ENCODE data around the gene TGM6.
"Not testable (repeated sequence)": the region's sequence is repeated elsewhere in the genome, so short reads cannot be mapped to it uniquely, and the experiment has no call there.

Gene TGM6

GRCh38 chr20:2398449-2398848 lies 17.7 kb downstream of the TGM6 start:
- no peak for DNase-seq (ENCODE audit: low read depth in 3 of 3)

GRCh38 chr20:2399390-2399789 lies 18.7 kb downstream of the TGM6 start:
- no peak for DNase-seq (ENCODE audit: low read depth in 3 of 3)

- no peak for DNase-seq (ENCODE audit: low read depth in 3 of 3)
Measured at GRCh38 chr20:2400290-2400689, 19.6 kb downstream of the TGM6 start.

- DNase-seq (ENCODE audit: low read depth in 3 of 3), result no peak
Measured at GRCh38 chr20:2401527-2401926, 20.8 kb downstream of the TGM6 start.

GRCh38 chr20:2402271-2402980 lies 21.7 kb downstream of the TGM6 start:
- DNase-seq (ENCODE audit: low read depth in 3 of 3), result no peak

- DNase-seq (ENCODE audit: low read depth in 3 of 3), result no peak
Measured at GRCh38 chr20:2403291-2404052, 22.8 kb downstream of the TGM6 start.

- DNase-seq (ENCODE audit: low read depth in 3 of 3), result no peak
Measured at GRCh38 chr20:2405693-2406065, 25.0 kb downstream of the TGM6 start.

GRCh38 chr20:2407355-2407754 lies 26.7 kb downstream of the TGM6 start:
- not testable (repeated sequence) for DNase-seq (ENCODE audit: low read depth in 3 of 3)

GRCh38 chr20:2408111-2408510 lies 27.4 kb downstream of the TGM6 start:
- DNase-seq (ENCODE audit: low read depth in 3 of 3), result no peak

GRCh38 chr20:2416541-2417212 lies 36.0 kb downstream of the TGM6 start:
- DNase-seq (ENCODE audit: low read depth in 3 of 3), result no peak

- no peak for DNase-seq (ENCODE audit: low read depth in 3 of 3)
Measured at GRCh38 chr20:2417213-2417541, 36.5 kb downstream of the TGM6 start.

GRCh38 chr20:2418388-2418787 lies 37.7 kb downstream of the TGM6 start:
- DNase-seq (ENCODE audit: low read depth in 3 of 3), result no peak

GRCh38 chr20:2420510-2420909 lies 39.8 kb downstream of the TGM6 start:
- DNase-seq (ENCODE audit: low read depth in 3 of 3), result no peak

GRCh38 chr20:2421247-2421646 lies 40.5 kb downstream of the TGM6 start:
- DNase-seq (ENCODE audit: low read depth in 3 of 3), result no peak

GRCh38 chr20:2429051-2429450 lies 48.4 kb downstream of the TGM6 start:
- DNase-seq (ENCODE audit: low read depth in 3 of 3), result no peak

GRCh38 chr20:2430538-2430937 lies 49.8 kb downstream of the TGM6 start:
- DNase-seq (ENCODE audit: low read depth in 3 of 3), result no peak

- DNase-seq (ENCODE audit: low read depth in 3 of 3), result no peak
Measured at GRCh38 chr20:2431185-2431584, 50.5 kb downstream of the TGM6 start.

GRCh38 chr20:2446845-2447244 lies 66.1 kb downstream of the TGM6 start:
- DNase-seq (ENCODE audit: low read depth in 3 of 3), result no peak

- DNase-seq (ENCODE audit: low read depth in 3 of 3), result no peak
Measured at GRCh38 chr20:2449386-2449785, 68.7 kb downstream of the TGM6 start.

- DNase-seq (ENCODE audit: low read depth in 3 of 3), result no peak
Measured at GRCh38 chr20:2451422-2451821, 70.7 kb downstream of the TGM6 start.

GRCh38 chr20:2451939-2452732 lies 71.4 kb downstream of the TGM6 start:
- DNase-seq (ENCODE audit: low read depth in 3 of 3), result peak; percentile 45 to 67 (median 61)

- DNase-seq (ENCODE audit: low read depth in 3 of 3), result no peak
Measured at GRCh38 chr20:2453792-2454191, 73.1 kb downstream of the TGM6 start.

All from stimulated activated CD4-positive, alpha-beta T cell treated with anti-CD3 and anti-CD28 coated beads, TNF-alpha, amount 100 ng/mL, for 24 hours (primary cell).